ENCODE results near the gene SARDH.

Gene SARDH

GRCh38 chr9:133733421-133733795 lies 4.7 kb downstream of the SARDH start:
- no peak for DNase-seq (ENCODE audit: low read depth)

- DNase-seq (ENCODE audit: low read depth): no peak
Observed at GRCh38 chr9:133732639-133733408, 5.3 kb downstream of the SARDH start.

GRCh38 chr9:133731876-133732638 lies 6.1 kb downstream of the SARDH start:
- no peak for DNase-seq (ENCODE audit: low read depth)

- no peak for DNase-seq (ENCODE audit: low read depth)
Observed at GRCh38 chr9:133730994-133731715, 7.0 kb downstream of the SARDH start.

GRCh38 chr9:133729617-133730281 lies 8.4 kb downstream of the SARDH start:
- no peak for DNase-seq (ENCODE audit: low read depth)

- no peak for DNase-seq (ENCODE audit: low read depth)
Observed at GRCh38 chr9:133728856-133729616, 9.1 kb downstream of the SARDH start.

GRCh38 chr9:133727876-133728441 lies 10.2 kb downstream of the SARDH start:
- no peak for DNase-seq (ENCODE audit: low read depth)

- no peak for DNase-seq (ENCODE audit: low read depth)
Observed at GRCh38 chr9:133727277-133727875, 10.8 kb downstream of the SARDH start.

- peak; percentile 32 for DNase-seq (ENCODE audit: low read depth)
Observed at GRCh38 chr9:133726401-133727276, 11.5 kb downstream of the SARDH start.

- no peak for DNase-seq (ENCODE audit: low read depth)
Observed at GRCh38 chr9:133725886-133726285, 12.3 kb downstream of the SARDH start.

- no peak for DNase-seq (ENCODE audit: low read depth)
Observed at GRCh38 chr9:133718563-133719315, 19.4 kb downstream of the SARDH start.

GRCh38 chr9:133717113-133718031 lies 20.8 kb downstream of the SARDH start:
- DNase-seq (ENCODE audit: low read depth): no peak

GRCh38 chr9:133716564-133717112 lies 21.5 kb downstream of the SARDH start:
- no peak for DNase-seq (ENCODE audit: low read depth)

GRCh38 chr9:133715866-133716563 lies 22.1 kb downstream of the SARDH start:
- no peak for DNase-seq (ENCODE audit: low read depth)

GRCh38 chr9:133715295-133715865 lies 22.8 kb downstream of the SARDH start:
- DNase-seq (ENCODE audit: low read depth): no peak

GRCh38 chr9:133714606-133715294 lies 23.4 kb downstream of the SARDH start:
- DNase-seq (ENCODE audit: low read depth): no peak

Data from T-helper 22 cell (primary cell).